Head of caudate nucleus (tissue), 42 donors: ENCODE data around the gene PTPRM.
A peak's percentile ranks its signal among the peaks of the same experiment; 100 is the strongest.

ENCODE experiments used
- DNase-seq, 42 donors: peaks; one replicate each; pipeline versions ENCODE4 v3.0.0 to v3.0.0-alpha.2; 2020 to 2021; ENCODE audit warnings: mixed read lengths in 7 of 42
- intact Hi-C: fragments of 100-400 bp; cut with DNase I; formaldehyde crosslinking; loops from one replicate; pipeline ENCODE4 v1.15.0; 2022

Gene PTPRM

GRCh38 chr18:7760967-7761948 lies 194.1 kb downstream of the PTPRM start:
- intact Hi-C loops, result no loop called here
- no peak for DNase-seq

GRCh38 chr18:7764405-7764804 lies 197.3 kb downstream of the PTPRM start:
- DNase-seq, result no peak
- intact Hi-C loops, result no loop called here

- intact Hi-C loops, result no loop called here
- no peak for DNase-seq
Measured at GRCh38 chr18:7766346-7766745, 199.2 kb downstream of the PTPRM start.

GRCh38 chr18:7766817-7767216 lies 199.7 kb downstream of the PTPRM start:
- intact Hi-C loops, result no loop called here
- no peak for DNase-seq

GRCh38 chr18:7770908-7771307 lies 203.8 kb downstream of the PTPRM start:
- DNase-seq, result no peak
- intact Hi-C loops, result no loop called here

- DNase-seq, result no peak
- intact Hi-C loops, result no loop called here
Measured at GRCh38 chr18:7772510-7772888, 205.4 kb downstream of the PTPRM start.

- intact Hi-C loops, result no loop called here
- no peak for DNase-seq
Measured at GRCh38 chr18:7772951-7773350, 205.8 kb downstream of the PTPRM start.

GRCh38 chr18:7775128-7775527 lies 208.0 kb downstream of the PTPRM start:
- intact Hi-C loops, result no loop called here

GRCh38 chr18:7775843-7776242 lies 208.7 kb downstream of the PTPRM start:
- DNase-seq, result no peak
- intact Hi-C loops, result no loop called here

More at GRCh38 chr18:7775128-7775527, 208.0 kb downstream of the PTPRM start:
- no peak for DNase-seq

- intact Hi-C loops, result no loop called here
- peak in 5 of 42 donors; percentile 14 to 47 (median 19) for DNase-seq
Measured at GRCh38 chr18:7778181-7778580, 211.1 kb downstream of the PTPRM start.

- intact Hi-C loops, result no loop called here
- DNase-seq, result peak in 11 of 42 donors; percentile 17 to 54 (median 33)
Measured at GRCh38 chr18:7779211-7779610, 212.1 kb downstream of the PTPRM start.

- intact Hi-C loops, result no loop called here
- DNase-seq, result no peak
Measured at GRCh38 chr18:7784171-7784570, 217.1 kb downstream of the PTPRM start.

- no peak for DNase-seq
- intact Hi-C loops, result no loop called here
Measured at GRCh38 chr18:7786569-7786968, 219.5 kb downstream of the PTPRM start.

GRCh38 chr18:7787339-7787738 lies 220.2 kb downstream of the PTPRM start:
- intact Hi-C loops, result no loop called here
- DNase-seq, result peak in 1 of 42 donors; percentile 27

GRCh38 chr18:7789856-7790552 lies 222.9 kb downstream of the PTPRM start:
- intact Hi-C loops, result no loop called here

GRCh38 chr18:7793100-7793499 lies 226.0 kb downstream of the PTPRM start:
- intact Hi-C loops, result no loop called here
- DNase-seq, result no peak

More at GRCh38 chr18:7789856-7790552, 222.9 kb downstream of the PTPRM start:
- DNase-seq, result peak in 11 of 42 donors; percentile 8 to 61 (median 34)

GRCh38 chr18:7803956-7804469 lies 236.9 kb downstream of the PTPRM start:
- intact Hi-C loops, result no loop called here
- no peak for DNase-seq

- intact Hi-C loops, result no loop called here
Measured at GRCh38 chr18:7805096-7805495, 238.0 kb downstream of the PTPRM start.

GRCh38 chr18:7805880-7806279 lies 238.8 kb downstream of the PTPRM start:
- intact Hi-C loops, result no loop called here
- DNase-seq, result no peak

More at GRCh38 chr18:7805096-7805495, 238.0 kb downstream of the PTPRM start:
- no peak for DNase-seq

- intact Hi-C loops, result no loop called here
Measured at GRCh38 chr18:7807936-7808453, 240.9 kb downstream of the PTPRM start.

More at GRCh38 chr18:7807936-7808453, 240.9 kb downstream of the PTPRM start:
- DNase-seq, result peak in 5 of 42 donors; percentile 13 to 51 (median 29)
